Stimulated activated CD8-positive, alpha-beta memory T cell treated with anti-CD3 and anti-CD28 coated beads, Interleukin-7, amount 100 ng/mL, for 48 hours (primary cell): ENCODE measurements around the gene RPLP1.

Source experiments
- DNase-seq, 2 donors: peaks; one replicate each; pipeline ENCODE4 v3.0.0-alpha.2; 2020; ENCODE audit warnings: low read depth in 1 of 2; ENCODE audit errors: extremely low read depth in 1 of 2

The RPLP1 gene

GRCh38 chr15:69452692-69453521 is at the start of gene RPLP1:
TSS of gene RPLP1 (plus strand) at chr15:69452818. CDS start at chr15:69452949, 131 bp downstream.
- peak; percentile 88 to 89 for DNase-seq

- no peak for DNase-seq
These were observed 49.0 kb upstream of the RPLP1 start for GRCh38 chr15:69403594-69403993.

GRCh38 chr15:69405110-69405509 is 47.5 kb upstream of the RPLP1 start:
- no peak for DNase-seq

DNA sequence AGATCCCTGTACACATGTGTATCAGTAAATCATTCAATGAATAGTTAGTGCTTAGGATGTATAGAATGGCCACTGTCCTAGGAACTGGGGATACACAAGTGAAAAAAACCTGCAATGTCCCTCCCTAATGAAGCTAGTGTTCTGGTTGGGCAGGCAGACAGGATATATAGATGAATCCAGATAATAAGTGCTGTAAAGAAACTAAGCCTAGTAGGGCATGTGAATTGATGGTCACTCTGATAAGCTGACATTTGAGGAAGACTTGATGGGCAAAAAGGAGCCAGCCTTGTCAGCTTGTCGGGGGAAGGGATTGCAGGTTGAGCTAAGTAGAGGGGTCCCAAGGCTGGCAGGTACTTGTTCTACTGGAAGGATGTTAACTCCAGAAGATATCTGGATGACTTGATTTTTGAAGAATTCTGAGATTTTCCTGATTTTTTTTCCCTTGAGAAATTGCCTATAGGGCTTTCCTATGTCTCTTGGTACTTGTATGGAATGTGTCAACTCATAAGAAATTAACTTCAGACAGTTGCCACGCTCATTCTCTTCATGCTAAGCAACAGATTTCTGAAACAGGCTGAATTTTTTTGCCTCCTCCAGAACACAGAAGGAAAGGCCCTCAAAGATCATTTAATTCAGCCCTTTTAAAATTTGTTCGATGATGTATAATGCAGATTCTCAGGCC is 44.8 kb upstream of the RPLP1 start:
- no peak for DNase-seq

GRCh38 chr15:69408841-69409240 is 43.8 kb upstream of the RPLP1 start:
- DNase-seq, result no peak

DNA sequence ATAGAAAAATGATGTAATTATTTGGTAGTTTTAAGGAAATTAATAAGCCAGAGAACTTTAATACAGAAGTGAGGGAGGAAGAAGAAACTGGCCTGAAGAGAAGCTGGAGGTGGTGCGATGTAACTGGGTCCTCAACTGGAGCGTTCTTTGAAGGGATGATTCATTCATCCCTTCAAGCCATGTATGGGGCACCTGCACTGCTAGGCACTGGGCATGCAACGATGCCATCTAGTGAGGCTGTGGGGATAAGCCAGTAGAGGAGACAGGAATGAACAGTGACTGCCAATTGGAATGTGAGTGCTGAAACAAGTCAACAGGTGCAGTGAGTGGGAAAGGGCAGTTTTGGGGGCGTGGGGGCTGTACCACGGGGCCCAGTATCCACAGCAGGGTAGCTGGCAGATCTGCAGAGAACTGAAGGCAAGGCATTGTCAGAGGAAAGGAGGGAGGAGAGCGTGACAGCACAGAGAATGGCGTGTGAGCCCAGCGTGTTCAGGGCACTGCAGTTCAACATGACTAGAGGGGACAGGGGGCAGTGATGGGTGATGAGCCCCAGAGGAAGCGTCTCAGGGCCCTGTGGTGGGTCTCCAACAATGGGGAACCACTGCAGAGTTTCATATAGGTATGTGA is 42.3 kb upstream of the RPLP1 start:
- peak in 1 of 2 donors; percentile 25 for DNase-seq

DNA sequence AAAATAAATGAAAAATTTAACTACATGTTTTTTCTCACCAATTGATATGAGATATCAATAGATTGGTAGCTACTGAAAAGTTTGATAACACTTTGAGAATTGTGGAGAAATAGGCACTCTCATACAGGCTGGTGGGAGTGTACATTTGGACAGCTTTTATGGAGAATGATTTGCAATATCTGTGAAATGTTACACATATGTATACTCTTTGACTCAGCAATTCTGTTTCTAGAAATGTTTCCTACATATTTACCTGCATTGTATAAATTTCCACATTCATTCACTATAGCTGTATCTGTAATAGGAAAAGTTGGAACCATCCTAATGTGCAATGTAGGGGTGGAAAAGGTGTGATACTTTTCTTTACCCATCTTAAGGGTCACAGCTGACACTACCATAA is 40.3 kb upstream of the RPLP1 start:
- DNase-seq, result no peak

GRCh38 chr15:69412701-69413100 is 39.9 kb upstream of the RPLP1 start:
- DNase-seq, result no peak

DNA sequence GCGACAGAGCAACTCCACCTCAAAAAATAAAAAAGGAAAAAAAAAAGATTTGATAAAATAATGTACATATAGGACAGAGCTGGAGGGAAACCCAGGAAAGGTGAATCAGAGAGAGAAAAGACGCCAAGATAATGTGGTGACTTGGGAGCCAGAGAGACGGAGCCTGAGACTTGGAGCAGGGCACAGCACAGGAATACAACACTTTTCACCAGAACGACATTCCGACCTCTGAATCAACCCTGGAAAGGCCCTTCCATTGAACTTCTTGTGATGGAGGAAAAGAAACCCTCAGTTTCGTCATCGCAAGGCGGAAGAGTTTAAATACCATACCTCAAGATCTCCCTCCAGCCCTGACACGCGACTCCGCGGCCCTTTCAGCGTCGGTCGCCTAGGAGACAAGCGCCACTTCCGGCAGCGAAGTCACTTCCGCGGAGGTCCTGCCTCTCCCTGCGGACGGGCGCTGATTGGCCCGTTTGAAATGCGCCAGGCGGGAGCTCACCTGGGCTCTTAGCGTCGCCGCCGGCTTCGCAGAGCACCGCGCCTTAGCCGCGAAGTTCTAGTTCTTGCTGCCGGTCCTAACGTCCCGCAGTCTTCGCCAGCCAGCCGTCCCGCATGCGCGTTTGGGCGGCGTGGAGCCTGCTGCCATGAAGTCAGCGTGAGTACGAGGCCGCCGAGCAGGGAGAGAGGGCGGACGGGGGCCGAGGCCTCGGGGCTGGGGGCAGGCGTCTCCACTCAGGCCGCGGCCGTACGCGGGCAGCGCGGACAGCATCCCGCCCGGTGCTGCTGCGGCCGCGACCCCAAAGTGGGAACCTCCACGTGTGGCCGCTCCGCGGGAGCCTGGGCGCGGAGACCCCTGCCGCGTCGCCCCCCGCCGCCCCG is 38.6 kb upstream of the RPLP1 start, which contains the start of gene KIF23:
TSS of gene KIF23 (plus strand) at position 528 of the 879 bp plus-strand sequence. CDS start at position 645, 117 bp downstream.
- DNase-seq, result peak; percentile 83 to 89

- no peak for DNase-seq
These were observed 37.9 kb upstream of the RPLP1 start for GRCh38 chr15:69414701-69415167.

DNA sequence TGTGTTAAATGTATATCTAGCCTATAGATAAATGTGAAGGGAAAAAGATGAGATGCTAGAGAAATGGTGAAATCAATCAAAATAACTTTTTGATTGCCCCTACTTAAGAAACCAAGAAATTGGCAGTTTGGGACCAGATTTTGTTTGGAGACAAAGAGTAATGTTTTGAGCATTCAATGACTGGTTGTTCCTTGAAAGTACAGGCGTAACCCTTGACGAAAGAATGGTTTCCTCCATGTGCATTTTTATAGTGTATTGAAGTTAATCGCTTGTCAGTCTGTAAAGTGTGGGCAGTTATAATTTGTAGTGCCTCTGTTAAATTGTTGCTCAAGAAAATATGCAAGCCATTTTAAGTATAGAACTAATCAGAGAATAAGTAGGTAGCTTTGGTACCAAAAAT is 37.2 kb upstream of the RPLP1 start:
- no peak for DNase-seq

DNA sequence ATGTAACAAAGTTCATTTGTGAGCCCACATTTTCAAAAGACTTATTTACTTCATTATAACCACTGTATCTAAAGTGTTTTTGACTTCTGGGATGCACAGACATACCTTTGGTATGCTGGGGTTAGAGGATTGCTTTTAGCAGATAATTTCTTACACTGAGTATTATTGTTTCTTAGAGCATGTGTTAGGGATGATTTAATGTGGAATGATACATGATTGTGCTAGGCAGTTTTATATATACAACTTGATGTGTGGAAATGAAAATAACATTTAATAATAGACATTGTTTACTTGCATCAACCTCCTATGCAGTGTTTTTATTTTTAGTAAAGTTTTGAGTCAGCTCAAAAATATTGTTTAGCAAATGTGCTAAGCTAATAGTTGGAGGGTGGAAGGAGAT is 35.0 kb upstream of the RPLP1 start:
- DNase-seq, result no peak

DNA sequence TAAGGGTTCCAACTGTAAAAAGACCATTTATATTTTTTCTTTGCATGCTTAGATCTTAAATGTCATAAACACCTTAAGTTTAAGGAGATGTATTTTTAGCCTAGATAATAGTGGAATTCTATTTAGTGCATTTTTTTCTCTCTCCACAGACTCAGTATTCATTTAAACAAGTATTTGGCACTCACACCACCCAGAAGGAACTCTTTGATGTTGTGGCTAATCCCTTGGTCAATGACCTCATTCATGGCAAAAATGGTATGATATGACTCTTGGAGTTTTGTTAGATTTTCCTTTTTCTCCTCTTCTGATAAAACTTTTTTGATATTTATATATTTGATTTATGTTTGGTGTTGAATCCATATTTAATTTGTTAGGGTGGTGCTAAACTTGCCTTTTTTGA is 31.1 kb upstream of the RPLP1 start:
- DNase-seq, result no peak

DNA sequence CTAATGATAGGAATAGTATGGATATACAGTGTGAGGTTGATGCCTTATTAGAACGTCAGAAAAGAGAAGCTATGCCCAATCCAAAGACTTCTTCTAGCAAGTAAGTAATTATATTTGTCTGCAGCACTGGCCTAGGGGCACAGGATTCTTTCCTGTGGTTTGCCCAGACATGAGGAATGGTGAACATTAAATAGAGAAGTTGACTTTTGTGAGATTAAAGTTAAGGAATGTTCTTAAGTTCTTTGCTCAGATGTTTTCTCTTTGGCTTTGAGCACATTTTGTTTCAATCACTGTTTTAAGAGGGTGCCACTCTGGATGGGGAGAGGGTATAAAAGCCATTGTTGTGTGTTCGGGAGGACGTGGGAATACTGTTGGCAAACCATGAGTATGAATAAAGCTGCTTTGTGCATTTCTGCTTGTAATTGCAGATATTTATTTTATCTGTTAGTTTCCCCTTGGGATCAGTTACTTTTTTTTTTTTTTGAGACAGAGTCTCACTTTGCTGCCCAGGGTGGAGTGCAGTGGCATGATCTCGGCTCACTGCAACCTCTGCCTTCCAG is 30.2 kb upstream of the RPLP1 start:
- DNase-seq, result no peak

DNA sequence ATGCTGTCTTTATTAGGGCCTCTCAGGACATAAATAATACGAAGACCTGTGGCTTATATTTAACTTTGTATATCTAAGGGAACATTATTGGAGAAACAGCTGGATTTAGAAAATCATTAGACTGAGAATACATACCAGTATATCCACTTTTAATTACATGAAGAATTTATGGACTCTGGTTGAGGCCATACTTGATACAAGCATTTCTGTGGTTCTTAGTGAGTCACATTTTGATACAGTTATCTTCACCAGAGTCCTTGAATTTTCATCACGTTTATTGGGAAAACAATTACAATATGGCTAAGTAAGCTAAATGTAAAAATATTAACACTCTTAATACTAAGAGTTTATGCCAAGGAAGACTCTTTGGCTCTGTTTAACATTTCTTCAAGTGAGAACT is 28.6 kb upstream of the RPLP1 start:
- no peak for DNase-seq

GRCh38 chr15:69424748-69425413 is 27.7 kb upstream of the RPLP1 start:
- no peak for DNase-seq

DNA sequence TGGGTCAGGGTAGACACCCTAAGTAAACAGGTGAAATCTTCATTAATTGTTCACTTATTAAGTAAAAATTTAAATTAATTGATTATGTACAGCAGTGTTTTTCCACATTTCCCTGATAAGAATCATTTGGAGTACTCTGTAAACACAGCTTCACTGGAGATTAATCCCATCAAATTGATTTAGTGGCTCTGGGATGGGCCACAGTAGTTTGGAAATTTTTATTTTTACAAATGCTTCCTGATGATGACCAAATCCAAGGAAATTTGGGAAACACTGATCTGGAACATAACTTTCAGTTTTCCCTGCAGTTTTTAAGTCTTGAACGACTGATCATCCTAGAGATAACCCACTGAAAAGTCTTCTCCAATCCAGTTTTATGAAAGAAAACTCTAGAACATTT is 18.8 kb upstream of the RPLP1 start:
- DNase-seq, result no peak

- DNase-seq, result no peak
These were observed 18.4 kb upstream of the RPLP1 start for GRCh38 chr15:69434238-69434637.

- DNase-seq, result no peak
These were observed 17.9 kb upstream of the RPLP1 start for GRCh38 chr15:69434679-69435078.

- no peak for DNase-seq
These were observed 16.6 kb upstream of the RPLP1 start for GRCh38 chr15:69435985-69436384.
